ENCODE results near the gene KCNIP4. TPM values are rescaled to one million over a fixed set of nuclear protein-coding genes. Genes with fewer than 3 reads are reported as not detected.

The KCNIP4 gene
- total and polyA plus RNA-seq, 2 of the 4 experiments (the other 2 are of a cell fraction), result not detected

DNA sequence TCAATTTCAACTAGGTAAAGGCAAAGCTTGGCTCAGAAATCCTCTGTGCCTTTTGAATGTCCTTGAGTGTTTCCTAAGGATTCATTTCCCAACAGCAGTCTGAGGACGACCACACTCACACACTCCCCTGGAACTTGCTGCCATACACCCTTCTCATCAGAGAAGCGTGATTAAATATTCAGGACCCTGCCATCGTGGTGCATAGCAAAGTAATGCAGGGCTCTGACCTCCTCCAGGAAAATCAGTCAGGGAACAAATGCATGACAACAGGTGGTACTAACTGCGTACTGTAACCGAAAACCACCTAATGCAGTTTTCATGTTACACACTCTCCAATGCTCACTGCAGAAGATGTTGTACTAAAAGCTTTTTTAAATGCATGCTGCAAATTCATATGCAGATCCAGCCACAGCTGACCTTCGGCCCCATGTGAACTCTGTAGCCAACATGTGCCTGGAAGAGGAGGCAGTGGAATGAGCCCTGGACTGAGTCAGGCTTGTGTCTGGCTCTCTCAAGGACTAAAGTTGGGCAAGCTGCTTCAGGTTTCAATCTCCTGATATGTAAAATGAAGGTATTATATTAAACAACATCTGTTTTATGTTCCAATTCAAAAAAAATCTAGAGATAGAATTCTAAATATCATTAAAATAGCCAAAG lies 238.3 kb downstream of the KCNIP4 start:
- Histone ChIP-seq H3K27ac (ENCODE audit: insufficient read depth, low read length) (no peak overlapping the region), H2BK15ac (ENCODE audit: low read depth, low read length) (no peak overlapping the region), H2AK9ac (replicated peaks; ENCODE audit: low read depth, low read length, poor library complexity) (no peak overlapping the region), H3K4me1 (ENCODE audit: control insufficient read depth, insufficient read depth, low read length) (no peaks in the 10 kb centered on the region), H3K9ac (ENCODE audit: low read depth, low read length) (no peak overlapping the region), H3K23ac (ENCODE audit: low read depth, low read length) (no peak overlapping the region), H4K5ac (ENCODE audit: low read depth, low read length) (no peak overlapping the region), H2AK5ac (ENCODE audit: low read depth, low read length) (no peak overlapping the region), H2BK20ac (ENCODE audit: low read depth, low read length) (no peak overlapping the region), H3K56ac (ENCODE audit: extremely low read depth, insufficient read depth, low read length) (no peak overlapping the region), H3K14ac (replicated peaks; ENCODE audit: low read depth, low read length) (no peak overlapping the region), H3K9me1 (ENCODE audit: insufficient read depth, low read length) (no peaks in the 10 kb centered on the region), H2AFZ (replicated peaks; ENCODE audit: low read length, poor library complexity) (no peak overlapping the region), H4K91ac (ENCODE audit: insufficient read depth, low read depth, low read length) (no peak overlapping the region), H2BK120ac (ENCODE audit: low read depth, low read length) (no peak overlapping the region), H3K4me3 (ENCODE audit: insufficient read depth, low read depth, low read length) (no peak overlapping the region), H3K9me3 (ENCODE audit: control insufficient read depth, insufficient read depth, low read length) (no peaks in the 10 kb centered on the region), H3K4me2 (ENCODE audit: low read depth, low read length) (no peak overlapping the region), H3K36me3 (ENCODE audit: control insufficient read depth, insufficient read depth, low read length) (no peaks in the 10 kb centered on the region), H3K4ac (ENCODE audit: low read depth, low read length) (no peak overlapping the region), H4K8ac (ENCODE audit: low read depth in 2 of 2, low read length in 2 of 2) (no peak overlapping the region), H3K18ac (ENCODE audit: low read depth, low read length) (no peak overlapping the region), H2BK5ac (ENCODE audit: low read depth, low read length, poor library complexity, severe bottlenecking) (no peak overlapping the region), H3K27me3 (ENCODE audit: control insufficient read depth, insufficient read depth, low read length) (no peaks in the 10 kb centered on the region), H3K79me1 (ENCODE audit: low read depth in 1 of 2, low read length in 2 of 2) (no peaks in the 10 kb centered on the region), H4K20me1 (ENCODE audit: insufficient read depth, low read length) (no peaks in the 10 kb centered on the region)
- TF ChIP-seq MXI1 (IDR thresholded peaks at IDR 0.05; ENCODE audit: borderline replicate concordance, low read depth, low read length) (no peak), MAZ (IDR thresholded peaks at IDR 0.05; ENCODE audit: borderline replicate concordance, low read depth, low read length) (no peak), POLR2A (IDR thresholded peaks at IDR 0.05; ENCODE audit: low read depth, low read length) (no peak), SMC3 (IDR thresholded peaks at IDR 0.05; ENCODE audit: low read depth, low read length) (no peak), NFE2L2 (IDR thresholded peaks at IDR 0.05; ENCODE audit: low read depth, low read length) (no peak), RAD21 (IDR thresholded peaks at IDR 0.05; ENCODE audit: low read length) (no peak), CHD1 (IDR thresholded peaks at IDR 0.05; ENCODE audit: low read depth, low read length) (no peak)
- TF ChIP-seq, protein P1, sequence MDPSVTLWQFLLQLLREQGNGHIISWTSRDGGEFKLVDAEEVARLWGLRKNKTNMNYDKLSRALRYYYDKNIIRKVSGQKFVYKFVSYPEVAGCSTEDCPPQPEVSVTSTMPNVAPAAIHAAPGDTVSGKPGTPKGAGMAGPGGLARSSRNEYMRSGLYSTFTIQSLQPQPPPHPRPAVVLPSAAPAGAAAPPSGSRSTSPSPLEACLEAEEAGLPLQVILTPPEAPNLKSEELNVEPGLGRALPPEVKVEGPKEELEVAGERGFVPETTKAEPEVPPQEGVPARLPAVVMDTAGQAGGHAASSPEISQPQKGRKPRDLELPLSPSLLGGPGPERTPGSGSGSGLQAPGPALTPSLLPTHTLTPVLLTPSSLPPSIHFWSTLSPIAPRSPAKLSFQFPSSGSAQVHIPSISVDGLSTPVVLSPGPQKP (IDR thresholded peaks at IDR 0.05; ENCODE audit: borderline replicate concordance, low read depth, low read length), result no peak
- TF ChIP-seq, protein P2, sequence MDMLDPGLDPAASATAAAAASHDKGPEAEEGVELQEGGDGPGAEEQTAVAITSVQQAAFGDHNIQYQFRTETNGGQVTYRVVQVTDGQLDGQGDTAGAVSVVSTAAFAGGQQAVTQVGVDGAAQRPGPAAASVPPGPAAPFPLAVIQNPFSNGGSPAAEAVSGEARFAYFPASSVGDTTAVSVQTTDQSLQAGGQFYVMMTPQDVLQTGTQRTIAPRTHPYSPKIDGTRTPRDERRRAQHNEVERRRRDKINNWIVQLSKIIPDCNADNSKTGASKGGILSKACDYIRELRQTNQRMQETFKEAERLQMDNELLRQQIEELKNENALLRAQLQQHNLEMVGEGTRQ (IDR thresholded peaks at IDR 0.05; ENCODE audit: low read depth, low read length), result no peak
- CTCF ChIA-PET, result no interaction called here
- WGBS, 2 experiments (ENCODE audit: extremely low coverage in 2 of 2, insufficient read length in 1 of 2), result 20% methylated on average over 3 of the region's 6 CpGs; no CpG with 5 or more reads in 1 of the 2 experiments
- POLR2A ChIA-PET (ENCODE audit: unreplicated experiment), result no interaction called here
- BruUV-seq (replicated peaks), result no TSS peak
- dilution Hi-C loops (cut with HindIII; ENCODE audit: low sequenced_read_pairs, unreplicated experiment), result no loop called here
- intact Hi-C loops (cut with micrococcal nuclease), result no loop called here
- no peak for DNase-seq
- ATAC-seq (ENCODE audit: low read depth), result no peak
- in situ Hi-C loops (cut with MboI; ENCODE audit: low sequenced_read_pairs), result no loop called here
